ENCODE measurements around the gene PCP2. TPM values are rescaled to one million over a fixed set of nuclear protein-coding genes. Genes with fewer than 3 reads are reported as not detected.

PCP2 gene
- total and polyA plus RNA-seq, 2 of the 8 experiments (the other 6 are each of a cell fraction or from before 2014, with no cell fraction given), result not detected

- H2BK120ac ChIP-seq (replicated peaks; ENCODE audit: low read depth, low read length), result no peak overlapping the region
- no peak overlapping the region for H2BK5ac ChIP-seq (ENCODE audit: low read depth, low read length)
- H3K4ac ChIP-seq (replicated peaks; ENCODE audit: insufficient read length, low read depth, low read length), result no peak overlapping the region
- peaks cover 31% of the 10 kb centered on the region for H3K79me1 ChIP-seq (ENCODE audit: low read depth, low read length)
- FAIRE-seq (no peak), DNase-seq (ENCODE audit: low read depth in 1 of 2, low spot score in 2 of 2) (no peak)
- H3K14ac ChIP-seq (ENCODE audit: insufficient read length), result no peak overlapping the region
- no peak overlapping the region for H3K27ac ChIP-seq (ENCODE audit: low read depth, low read length)
- no peak overlapping the region for H4K5ac ChIP-seq (ENCODE audit: insufficient read length, low read depth, low read length)
- peaks cover 0 to 10% (median 3%) of the 10 kb centered on the region in 4 experiments; a peak in 4 of 7 replicates for H3K4me1 ChIP-seq (replicated peaks in 1 of 4; ENCODE audit: control insufficient read depth in 3 of 4, insufficient read depth in 4 of 4, low read length in 3 of 4)
- no peak overlapping the region for H2BK20ac ChIP-seq (ENCODE audit: low read length)
- H3K23ac ChIP-seq (ENCODE audit: insufficient read length), result no peak overlapping the region
- no peak overlapping the region for H3K56ac ChIP-seq (replicated peaks; ENCODE audit: insufficient read length, low read depth, low read length)
- H3K23me2 ChIP-seq (ENCODE audit: low read depth, low read length), result peaks cover 14% of the 10 kb centered on the region
- H3K9me3 ChIP-seq (ENCODE audit: insufficient read depth in 2 of 2, low read depth in 1 of 2, low read length in 1 of 2), result no peaks in the 10 kb centered on the region
- H4K8ac ChIP-seq (ENCODE audit: extremely low read depth, insufficient read depth, low read length), result no peak overlapping the region
- peaks cover 6 to 21% (median 16%) of the 10 kb centered on the region in 4 experiments; a peak in 5 of 8 replicates for H3K36me3 ChIP-seq (ENCODE audit: control insufficient read depth in 2 of 4, insufficient read depth in 4 of 4, low read length in 3 of 4)
- no peak overlapping the region for H2AFZ ChIP-seq (ENCODE audit: low read length)
- CTCF ChIA-PET (ENCODE audit: partially characterized antibody), result interaction anchor here (2.7 kb wide), 1 partner anchor 59 kb away, joined by 6 read pairs; no protein-coding TSS in a partner anchor
- no peak overlapping the region for H2BK12ac ChIP-seq (ENCODE audit: low read depth, low read length)
- H3K27me3 ChIP-seq (replicated peaks in 1 of 4; ENCODE audit: control insufficient read depth in 3 of 4, extremely low read depth in 1 of 4, insufficient read depth in 3 of 4, low read length in 3 of 4), result no peaks in the 10 kb centered on the region
- H3K4me2 ChIP-seq (ENCODE audit: insufficient read depth in 1 of 2, low read depth in 2 of 2, low read length in 2 of 2), result no peak overlapping the region
- no peak overlapping the region for H2AK5ac ChIP-seq (ENCODE audit: low read depth, low read length)
- no peak overlapping the region for H2BK15ac ChIP-seq (ENCODE audit: low read length)
- H4K91ac ChIP-seq (replicated peaks; ENCODE audit: insufficient read length, low read length), result no peak overlapping the region
- no peak overlapping the region for H3K9ac ChIP-seq (replicated peaks in 1 of 4; ENCODE audit: extremely low read depth in 1 of 4, low read depth in 3 of 4, low read length in 3 of 4)
- WGBS, 2 experiments (ENCODE audit: extremely low coverage in 1 of 2, insufficient coverage in 1 of 2, insufficient read length in 1 of 2, insufficient replicate concordance in 2 of 2, low coverage in 1 of 2, low lambda C conversion rate in 2 of 2, missing lambda C conversion rate in 1 of 2), result 90% methylated on average over 20 of the region's 24 CpGs; no CpG with 5 or more reads in 1 of the 2 experiments
- POLR2A ChIA-PET (ENCODE audit: partially characterized antibody), result interaction anchor here (1.4 to 1.5 kb wide), 2 partner anchors 12 to 19 kb away, joined by 3 to 4 read pairs; no protein-coding TSS in a partner anchor
- H3K4me3 ChIP-seq (ENCODE audit: extremely low read depth in 1 of 4, insufficient read depth in 2 of 4, low read depth in 3 of 4, low read length in 4 of 4), result no peak overlapping the region
- H4K20me1 ChIP-seq (replicated peaks in 1 of 2; ENCODE audit: control insufficient read depth in 1 of 2, insufficient read depth in 2 of 2, low read length in 2 of 2), result peaks cover 4 to 22% of the 10 kb centered on the region in 2 experiments
- peaks cover 10 to 46% of the 10 kb centered on the region in 2 experiments; a peak in 3 of 4 replicates for H3K79me2 ChIP-seq (ENCODE audit: control insufficient read depth in 1 of 2, insufficient read depth in 2 of 2, low read length in 2 of 2)
- no peak overlapping the region for H3K18ac ChIP-seq (ENCODE audit: extremely low read depth, low read length)
- no peak for TF ChIP-seq EP300 (IDR thresholded peaks at IDR 0.05; ENCODE audit: borderline replicate concordance in 1 of 2, low read depth in 2 of 2, low read length in 2 of 2)
- TF ChIP-seq PHF8 (conservative IDR thresholded peaks at IDR 0.05; ENCODE audit: low read depth, low read length), result no peak
- no peak for TF ChIP-seq EZH2 (IDR thresholded peaks at IDR 0.05; ENCODE audit: low read depth, low read length, severe bottlenecking)
- TF ChIP-seq CHD2 (IDR thresholded peaks at IDR 0.05; ENCODE audit: low read length), result no peak
- no peak for TF ChIP-seq TAF7 (optimal IDR thresholded peaks at IDR 0.05; ENCODE audit: borderline replicate concordance, low read depth, low read length)
- no peak for TF ChIP-seq ASH2L (IDR thresholded peaks at IDR 0.05; ENCODE audit: low read length)
- no peak for TF ChIP-seq TEAD4 (IDR thresholded peaks at IDR 0.05; ENCODE audit: low read depth, low read length)
- no peak for TF ChIP-seq KDM1A (IDR thresholded peaks at IDR 0.05; ENCODE audit: borderline replicate concordance, low read length)
- no peak for TF ChIP-seq RFX5 (IDR thresholded peaks at IDR 0.05; ENCODE audit: borderline replicate concordance, low read depth, low read length)
- no peak for TF ChIP-seq RNF2 (IDR thresholded peaks at IDR 0.05; ENCODE audit: borderline replicate concordance, low read depth, low read length, missing control alignments, poor library complexity, severe bottlenecking)
- no peak for TF ChIP-seq JUND (IDR thresholded peaks at IDR 0.05; ENCODE audit: low read length)
- TF ChIP-seq CREB1 (IDR thresholded peaks at IDR 0.05), result no peak
- no peak for TF ChIP-seq SIRT6 (IDR thresholded peaks at IDR 0.05; ENCODE audit: low read length)
- TF ChIP-seq RBBP5 (IDR thresholded peaks at IDR 0.05; ENCODE audit: borderline replicate concordance, low read depth, low read length), result no peak
Measured at GRCh38 chr19:7627166-7627565, 6.4 kb downstream of the PCP2 start.
